ENCODE data around the gene KATNAL1.
"Not testable (repeated sequence)": the region's sequence is repeated elsewhere in the genome, so short reads cannot be mapped to it uniquely, and the experiment has no call there.

Gene KATNAL1

DNA sequence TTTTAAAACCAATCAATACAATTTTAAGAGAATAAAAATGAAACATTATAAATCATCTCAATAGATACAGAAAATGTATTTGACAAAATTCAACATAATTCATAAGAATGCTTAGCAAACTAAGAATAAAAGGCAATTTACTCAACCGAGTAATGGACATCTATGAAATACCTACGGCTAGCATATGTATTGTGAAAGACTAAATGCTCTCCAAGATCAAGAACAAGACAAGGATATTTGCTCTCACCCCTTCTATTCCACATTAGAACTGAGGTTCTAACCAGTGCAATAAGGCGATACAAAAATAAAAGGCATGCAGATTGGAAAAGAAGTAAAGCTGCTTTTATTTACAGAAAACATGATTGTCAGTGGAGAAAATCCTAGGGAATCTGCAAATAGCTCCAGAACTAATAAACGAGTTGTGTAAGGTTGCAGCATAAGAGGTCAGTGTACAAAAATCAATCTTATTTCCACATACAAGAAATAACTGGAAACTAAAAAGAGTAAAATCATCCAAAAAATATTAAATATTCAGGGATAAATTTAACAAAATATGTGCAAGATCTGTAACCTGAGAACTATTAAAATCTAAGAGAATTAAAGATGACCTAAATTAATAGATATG, 16.4 kb downstream of the KATNAL1 start:
- DNase-seq = no peak

DNA sequence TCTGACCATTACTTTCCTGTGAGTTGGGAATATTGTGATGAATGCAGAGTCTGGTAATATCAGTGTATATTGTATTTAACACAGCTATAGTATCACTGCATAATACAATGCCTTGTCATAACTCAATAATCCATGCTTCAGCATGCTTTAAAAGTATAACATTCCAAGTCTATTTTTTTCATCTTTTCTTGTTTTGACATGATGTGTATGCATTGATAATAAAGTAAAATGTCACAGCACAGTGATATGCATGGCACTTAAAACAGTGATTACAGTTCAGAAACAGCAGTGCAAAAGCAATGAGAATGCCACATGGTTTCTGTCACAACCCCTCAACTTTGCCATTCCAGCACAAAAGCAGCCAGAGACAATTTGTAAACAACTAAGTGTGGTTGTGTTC, 17.8 kb downstream of the KATNAL1 start:
- DNase-seq = no peak

DNA sequence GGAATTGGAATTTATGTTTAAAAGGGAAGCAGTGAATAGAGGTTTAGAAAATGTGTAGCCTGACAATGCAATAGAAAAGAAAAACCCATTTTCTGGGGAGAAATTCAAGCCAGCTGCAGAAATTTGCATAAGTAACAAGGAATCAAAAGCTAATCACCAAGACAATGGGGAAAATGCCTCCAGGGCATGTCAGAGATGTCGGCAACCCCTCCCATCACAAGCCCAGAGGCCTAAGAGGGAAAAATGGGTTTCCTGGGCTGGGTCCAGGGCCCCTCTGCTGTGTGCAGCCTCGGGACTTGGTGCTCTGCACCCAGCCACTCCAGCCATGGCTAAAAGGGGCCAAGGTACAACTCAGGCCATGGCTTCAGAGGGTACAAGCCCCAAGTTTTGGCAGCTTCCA, 21.3 kb downstream of the KATNAL1 start:
- DNase-seq = not testable (repeated sequence)

DNA sequence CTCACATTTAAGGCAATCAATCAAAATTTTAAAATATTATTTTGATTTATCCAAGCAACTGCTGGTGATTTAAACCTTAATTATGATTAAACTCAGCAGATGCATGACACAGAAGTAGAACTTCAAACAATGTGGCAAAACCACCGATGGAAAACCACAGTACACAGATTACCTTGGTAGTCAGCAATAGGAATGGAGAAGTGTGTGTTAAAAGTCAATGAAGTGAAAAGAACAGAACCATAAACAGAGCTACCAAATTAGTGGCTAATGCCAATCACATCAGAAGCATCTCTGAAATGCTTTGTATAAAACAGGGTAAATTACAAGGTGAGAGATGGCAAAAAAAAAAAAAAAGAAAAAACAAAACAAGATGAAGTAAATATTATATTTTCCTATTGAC, 31.2 kb downstream of the KATNAL1 start:
- no peak for DNase-seq

DNA sequence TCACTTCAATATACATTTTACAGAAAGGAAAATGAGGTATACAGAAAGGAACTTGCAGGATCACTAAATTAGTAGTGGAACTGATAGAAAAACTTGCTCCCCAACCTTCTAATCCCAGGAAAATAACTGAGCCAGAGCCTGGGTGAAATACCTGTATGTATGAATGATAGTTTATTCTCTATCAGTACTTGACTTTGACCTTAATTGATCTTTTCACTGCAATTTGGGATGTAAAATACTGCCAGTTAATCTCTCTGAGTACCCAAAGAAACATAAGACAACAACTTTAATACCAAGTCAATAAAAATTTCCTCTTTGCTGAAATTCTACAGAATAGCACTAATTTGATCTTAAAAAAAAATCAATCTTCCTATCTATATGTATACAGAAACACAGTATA, 33.3 kb downstream of the KATNAL1 start:
- DNase-seq = no peak

DNA sequence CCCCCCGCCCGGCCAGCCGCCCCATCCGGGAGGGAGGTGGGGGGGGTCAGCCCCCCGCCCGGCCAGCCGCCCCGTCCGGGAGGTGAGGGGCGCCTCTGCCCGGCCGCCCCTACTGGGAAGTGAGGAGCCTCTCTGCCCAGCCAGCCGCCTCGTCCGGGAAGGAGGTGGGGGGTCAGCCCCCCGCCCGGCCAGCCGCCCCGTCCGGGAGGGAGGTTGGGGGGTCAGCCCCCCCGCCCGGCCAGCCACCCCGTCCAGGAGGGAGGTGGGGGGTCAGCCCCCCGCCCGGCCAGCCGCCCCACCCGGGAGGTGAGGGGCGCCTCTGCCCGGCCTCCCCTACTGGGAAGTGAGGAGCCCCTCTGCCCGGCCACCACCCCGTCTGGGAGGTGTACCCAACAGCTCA, 37.3 kb downstream of the KATNAL1 start:
- not testable (repeated sequence) for DNase-seq

DNA sequence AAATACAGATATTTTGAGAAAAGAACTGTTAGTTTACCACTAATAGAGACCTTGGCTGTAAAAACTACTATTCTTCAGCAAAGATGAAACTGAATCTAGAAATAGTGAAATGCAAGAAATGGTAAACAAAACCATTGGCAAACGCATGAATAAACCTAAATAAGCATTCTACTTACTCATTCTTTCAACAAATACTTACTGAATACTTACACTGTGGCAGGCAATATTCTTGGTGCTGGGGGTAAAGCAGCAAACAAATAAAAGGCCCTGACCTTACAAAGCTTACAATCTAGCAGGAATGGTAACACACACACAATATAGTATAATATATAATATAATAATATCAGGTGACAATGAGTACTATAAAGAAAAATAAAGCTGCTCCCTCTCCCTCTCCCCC, 38.7 kb downstream of the KATNAL1 start:
- no peak for DNase-seq

DNA sequence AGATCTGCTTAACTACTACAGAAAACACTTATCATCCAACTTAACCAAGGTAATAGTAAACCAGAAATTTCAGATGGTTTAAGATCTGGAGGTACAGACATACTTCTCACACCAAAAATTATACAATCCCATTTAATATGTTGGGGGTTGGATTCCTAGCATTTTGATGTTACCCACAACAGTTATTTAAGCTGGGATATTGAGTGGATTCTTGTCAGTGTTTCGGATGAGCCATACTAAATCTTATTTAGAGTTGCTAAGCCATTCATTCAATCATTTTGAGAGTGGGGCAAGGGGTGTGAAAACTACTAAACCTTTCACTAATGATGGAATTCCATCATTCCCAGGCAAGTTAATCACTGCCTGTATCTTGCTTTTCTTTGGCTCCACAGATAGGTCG, 40.6 kb downstream of the KATNAL1 start:
- DNase-seq = no peak

DNA sequence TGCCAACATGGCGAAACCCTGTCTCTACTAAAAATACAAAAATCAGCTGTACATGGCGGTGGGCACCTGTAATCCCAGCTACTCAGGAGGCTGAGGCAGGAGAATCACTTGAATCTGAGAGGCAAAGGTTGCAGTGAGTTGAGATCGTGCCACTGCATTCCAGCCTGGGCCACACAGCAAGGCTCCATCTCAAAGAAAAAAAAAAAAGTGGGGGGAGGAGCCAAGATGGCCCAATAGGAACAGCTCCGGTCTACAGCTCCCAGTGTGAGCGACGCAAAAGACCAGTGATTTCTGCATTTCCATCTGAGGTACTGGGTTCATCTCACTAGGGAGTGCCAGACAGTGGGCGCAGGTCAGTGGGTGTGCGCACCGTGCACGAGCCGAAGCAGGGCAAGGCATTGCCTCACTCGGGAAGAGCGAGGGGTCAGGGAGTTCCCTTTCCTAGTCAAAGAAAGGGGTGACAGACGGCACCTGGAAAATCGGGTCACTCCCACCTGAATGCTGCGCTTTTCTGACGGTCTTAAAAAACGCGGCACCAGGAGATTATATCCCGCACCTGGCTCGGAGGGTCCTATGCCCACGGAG, 48.1 kb downstream of the KATNAL1 start:
- not testable (repeated sequence) for DNase-seq

DNA sequence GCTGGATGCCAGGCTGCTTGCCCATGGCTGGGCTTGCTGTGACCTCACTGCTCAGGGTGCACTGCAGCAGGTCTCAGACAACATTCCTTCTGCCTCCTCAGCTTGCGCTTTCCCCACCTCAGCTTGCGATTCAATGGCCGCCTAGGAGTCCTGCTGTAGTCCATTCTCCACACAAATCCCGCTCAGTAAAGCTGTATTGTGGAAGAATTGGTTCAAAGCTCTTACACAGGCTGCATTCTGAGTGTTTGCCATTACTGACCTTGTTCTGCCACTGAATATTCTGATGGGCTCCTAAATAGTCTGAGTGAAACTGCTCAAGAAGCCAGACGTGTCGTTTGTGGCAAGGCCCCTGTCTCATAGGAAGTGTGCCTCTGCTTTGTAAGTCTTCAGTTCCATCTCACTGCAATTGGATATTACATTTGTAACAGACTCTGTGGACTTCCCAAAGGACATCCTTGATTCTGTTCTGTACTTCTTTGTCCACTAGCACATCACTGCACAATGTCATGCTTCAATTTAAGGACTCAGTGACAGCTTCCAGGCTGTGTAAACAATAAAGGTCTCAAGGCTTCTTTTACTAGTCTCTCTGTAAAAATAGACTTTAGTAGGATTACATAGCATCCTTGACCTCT, 49.8 kb downstream of the KATNAL1 start:
- no peak for DNase-seq

DNA sequence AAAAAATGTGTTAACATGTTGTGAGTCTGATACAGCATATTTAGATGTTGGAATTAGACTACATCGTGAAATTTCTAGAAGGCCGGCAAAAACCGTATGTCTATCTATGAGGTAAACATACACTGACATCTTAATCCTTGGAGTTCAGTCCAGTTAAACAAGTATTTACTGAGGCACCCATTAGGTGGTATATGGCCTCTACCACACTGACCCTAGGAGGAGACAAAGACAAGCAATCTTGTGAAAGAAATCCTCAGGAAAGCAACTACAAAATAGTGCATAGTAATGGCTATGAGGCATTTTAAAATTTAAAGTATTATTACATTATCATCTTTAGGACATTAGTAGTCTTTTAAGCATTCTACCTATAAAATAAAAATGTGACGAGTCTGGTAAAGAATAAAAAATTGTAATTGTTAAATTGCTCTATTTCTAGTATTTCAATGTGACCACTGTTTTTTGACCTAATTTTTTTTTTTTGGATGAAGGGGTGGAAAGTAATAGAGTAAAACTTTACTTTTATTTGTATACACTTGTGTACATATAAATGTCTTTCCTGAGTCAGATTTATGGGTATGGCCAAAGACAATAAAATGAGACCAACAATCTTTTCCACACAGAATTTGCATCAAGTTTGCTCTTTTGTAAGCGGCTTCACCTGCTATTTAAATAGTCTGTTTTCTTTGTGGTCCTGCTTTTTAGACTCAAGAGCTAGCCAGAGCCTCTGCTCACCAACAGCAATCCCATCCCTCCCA, 50.5 kb downstream of the KATNAL1 start:
- DNase-seq = no peak

DNA sequence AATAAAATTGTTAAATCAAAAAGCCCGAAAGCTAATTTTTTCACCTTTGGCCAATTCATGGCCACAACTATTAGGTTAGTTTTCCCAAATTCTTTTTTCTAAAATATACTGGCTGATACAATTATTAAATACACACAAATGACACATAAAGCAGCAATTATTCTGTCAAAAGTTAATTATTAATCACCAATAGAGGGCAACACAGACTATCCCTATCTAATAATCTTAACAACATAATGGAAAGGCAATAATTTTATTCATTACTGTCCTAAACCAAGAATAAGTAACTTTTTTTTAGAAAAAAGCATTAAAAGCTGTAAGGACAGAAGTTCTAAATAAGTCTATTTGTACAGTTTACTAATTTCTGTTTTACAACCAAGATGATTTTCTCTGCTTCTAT, 51.7 kb downstream of the KATNAL1 start:
- DNase-seq = no peak

DNA sequence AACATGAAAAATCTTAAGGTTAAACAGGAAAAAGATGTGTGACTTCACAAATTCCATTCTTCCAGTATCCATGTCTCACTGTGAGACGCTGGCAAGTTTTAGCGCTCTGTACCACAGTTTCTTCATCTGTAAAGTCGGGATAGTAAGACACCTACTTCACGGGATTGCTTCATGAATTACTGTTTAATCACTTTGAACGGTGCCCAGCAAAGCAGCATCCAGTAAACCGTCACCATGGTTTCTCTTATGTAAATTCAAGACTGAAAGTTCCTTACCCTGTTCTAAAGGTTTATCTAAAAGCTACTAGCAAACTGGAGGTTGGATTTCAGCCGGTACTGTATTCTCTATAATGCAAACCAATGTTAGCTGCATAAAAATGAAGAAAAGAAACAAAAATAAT, 53.5 kb downstream of the KATNAL1 start:
- no peak for DNase-seq

DNA sequence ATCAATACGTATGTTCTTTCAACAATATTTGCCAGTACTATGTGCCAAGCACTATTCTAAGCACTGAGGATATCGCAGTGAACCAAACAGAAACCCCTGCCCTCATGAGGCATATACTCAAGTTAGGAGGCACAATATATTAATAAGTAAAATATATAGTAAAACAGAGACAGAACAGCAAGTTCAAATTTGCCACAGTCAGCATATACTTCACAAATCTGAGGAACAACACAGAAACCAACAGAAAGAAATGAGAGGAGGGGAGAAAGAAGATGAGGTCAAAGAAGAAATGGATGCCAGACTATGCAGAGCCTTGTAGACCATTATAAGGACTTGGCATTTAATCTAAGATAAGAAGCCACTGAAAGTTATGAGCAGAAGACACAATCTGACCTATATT, 59.9 kb downstream of the KATNAL1 start:
- no peak for DNase-seq

DNA sequence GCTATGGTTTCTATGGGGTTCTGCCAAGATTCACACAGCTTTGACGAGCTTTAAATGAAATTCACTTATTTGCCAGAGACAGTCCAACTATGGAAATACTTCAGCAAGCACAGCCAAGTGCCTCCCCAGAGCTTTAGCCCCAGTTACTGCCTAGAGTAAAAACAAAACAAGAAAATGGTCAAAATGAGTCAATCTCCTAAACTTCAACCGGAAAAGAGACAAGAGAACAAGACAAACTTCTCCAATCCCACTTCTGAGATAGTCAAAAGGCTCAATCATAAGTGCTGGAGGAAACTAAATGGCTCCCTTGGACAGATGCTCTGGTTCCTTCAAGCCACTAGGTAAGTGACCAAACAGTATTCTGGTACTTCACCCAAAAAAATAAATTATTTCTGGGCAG, 65.8 kb downstream of the KATNAL1 start:
- DNase-seq = no peak

DNA sequence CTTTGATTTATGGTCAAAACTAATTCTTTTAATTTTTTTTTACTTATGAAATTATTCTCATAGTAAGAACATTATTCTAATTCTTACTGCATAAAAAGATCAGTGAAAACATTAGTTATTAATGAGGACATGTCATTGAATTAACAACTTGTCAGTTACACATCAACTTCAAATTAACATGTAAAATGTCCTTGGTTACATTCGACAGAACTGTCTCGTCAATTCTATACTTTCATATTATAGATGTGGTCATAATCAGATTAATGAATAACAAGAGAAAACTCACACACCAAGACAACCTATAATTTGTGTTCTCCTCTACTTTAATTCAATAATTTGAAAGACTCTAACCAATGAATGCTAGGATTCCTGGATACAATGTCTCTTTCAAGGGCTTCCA, 66.7 kb downstream of the KATNAL1 start:
- no peak for DNase-seq

DNA sequence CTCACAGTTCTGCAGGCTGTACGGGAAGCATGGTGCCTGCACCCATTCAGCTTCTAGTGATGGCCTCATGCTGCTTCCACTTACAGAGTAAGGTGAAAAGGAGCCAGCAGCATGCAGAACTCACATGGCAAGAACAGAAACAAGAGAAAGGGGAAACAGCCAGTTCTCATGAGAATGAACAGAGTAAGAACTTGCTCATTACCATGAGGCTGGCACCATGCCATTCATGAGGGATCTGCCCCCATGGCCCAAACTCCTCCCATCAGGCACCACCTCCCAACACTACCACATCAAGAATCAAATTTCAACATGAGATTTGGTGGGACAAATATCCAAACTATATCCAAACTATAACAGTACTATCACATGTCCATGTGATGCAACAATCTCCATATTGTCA, 72.1 kb downstream of the KATNAL1 start:
- no peak for DNase-seq

DNA sequence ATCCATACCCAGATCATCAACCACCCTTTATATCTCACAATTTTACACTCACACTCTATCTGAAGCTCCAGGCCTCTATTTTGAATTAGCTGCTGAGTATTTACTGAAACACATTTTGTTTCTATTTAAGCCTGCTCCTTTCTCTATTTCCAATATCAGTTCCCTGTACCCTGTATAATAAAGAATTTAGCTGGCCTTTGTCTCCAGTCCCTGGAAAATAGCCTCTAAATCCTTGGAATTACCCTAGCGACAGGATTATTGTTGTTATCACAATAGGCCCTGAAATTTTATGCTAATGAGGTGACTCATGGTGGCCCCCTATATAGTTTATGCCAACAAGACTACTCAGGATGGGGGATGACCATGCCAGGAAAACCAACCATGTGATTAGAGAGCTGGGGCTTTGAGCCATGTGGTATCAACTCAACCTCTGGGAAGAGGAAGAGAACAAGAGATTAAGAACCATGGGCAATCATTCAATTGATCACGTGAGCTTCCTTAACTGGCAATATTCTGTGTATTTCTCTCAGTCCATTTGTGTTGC, 72.7 kb downstream of the KATNAL1 start:
- DNase-seq = no peak

DNA sequence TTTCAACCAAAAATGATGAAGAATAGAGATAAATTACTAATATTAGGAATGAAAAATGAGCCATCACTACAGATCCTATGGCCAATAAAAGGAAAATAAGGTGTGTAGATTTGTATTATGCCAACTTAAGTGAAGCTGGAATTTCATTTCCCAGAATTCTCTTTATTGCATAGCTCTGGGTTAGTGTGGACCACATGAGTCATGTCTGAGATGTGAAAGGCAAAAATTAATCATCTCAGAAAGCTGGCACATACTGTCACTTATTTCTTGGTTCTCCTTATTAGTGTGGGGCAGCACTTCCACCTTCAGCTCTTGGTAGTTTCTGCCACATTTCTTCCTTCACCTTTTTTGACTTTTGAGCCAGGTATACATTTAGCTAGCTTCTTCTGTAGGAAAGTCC, 82.6 kb downstream of the KATNAL1 start:
- DNase-seq = peak; percentile 8

DNA sequence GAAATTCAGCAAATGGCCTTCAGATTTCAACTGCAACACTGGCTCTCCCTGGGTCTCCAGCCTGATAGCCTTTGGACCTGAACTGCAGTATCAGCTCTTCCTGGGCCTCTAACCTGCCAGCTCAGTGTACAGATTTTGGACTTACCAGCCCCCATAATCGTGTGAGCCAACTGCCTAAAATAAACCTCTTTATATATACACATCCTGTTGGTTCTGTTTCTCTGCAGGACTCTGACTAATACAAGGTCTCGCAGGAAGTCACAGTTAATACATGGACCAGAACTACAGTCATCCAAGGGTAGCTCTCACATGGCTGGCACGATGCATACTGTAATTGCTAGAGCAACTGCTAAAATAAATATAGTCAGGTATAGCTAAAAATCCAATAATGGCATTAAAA, 85.1 kb downstream of the KATNAL1 start:
- DNase-seq = no peak

DNA sequence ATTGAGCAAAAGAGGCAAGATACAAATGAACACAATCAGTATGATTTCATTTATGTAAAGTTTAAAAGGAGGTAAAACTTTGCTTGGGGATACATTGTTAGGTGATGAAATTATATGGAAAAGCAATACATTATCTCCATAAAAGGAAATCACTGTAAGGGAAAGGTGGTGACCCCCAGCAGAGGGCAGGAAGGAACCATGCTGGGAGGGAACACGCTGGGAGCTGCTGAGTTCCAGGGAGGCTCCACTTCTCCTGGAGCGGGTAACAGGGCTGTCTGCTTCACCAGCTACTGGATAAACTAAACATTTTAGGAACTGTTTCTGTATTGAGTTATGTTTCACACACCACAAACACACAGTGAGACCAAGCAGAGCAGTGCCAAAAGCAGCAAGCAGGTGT, 91.2 kb downstream of the KATNAL1 start:
- DNase-seq = no peak

DNA sequence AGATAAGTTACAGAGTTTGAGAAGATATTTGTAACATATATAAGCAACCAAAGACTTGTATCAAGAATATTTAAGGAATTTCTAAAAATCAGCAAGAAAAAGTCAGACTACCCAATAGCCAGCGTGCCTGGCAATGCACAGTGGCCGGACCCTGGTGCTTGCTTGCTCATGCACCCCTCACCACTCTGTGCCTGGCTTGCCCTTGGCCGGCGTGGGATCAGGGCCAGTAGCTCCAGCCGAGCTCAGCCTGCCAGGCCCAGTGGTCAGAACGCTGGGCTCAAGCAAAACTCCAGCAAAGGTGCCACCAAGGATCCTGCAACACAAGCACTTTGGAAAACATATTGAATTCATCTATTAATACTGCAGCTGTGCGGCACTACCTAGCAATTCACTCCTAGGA, 95.1 kb downstream of the KATNAL1 start:
- no peak for DNase-seq

DNA sequence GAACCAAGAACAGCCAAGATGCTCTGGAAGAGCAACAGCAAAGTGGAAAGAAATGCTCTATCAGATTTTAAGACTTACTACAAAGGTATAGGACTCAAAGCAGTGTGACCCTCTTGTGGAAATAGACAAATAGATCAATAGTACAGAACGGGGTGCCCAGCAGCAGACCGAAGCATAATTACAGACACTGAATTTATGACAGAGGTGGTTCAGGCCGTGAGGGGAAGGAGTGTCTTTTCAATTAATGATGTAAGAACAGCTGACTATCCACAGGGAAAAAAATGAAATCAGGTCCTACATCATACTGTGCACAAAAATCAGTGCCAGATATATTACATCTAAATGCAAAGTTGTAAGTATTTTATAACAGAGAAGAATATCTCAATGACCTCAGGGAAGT, 95.6 kb downstream of the KATNAL1 start:
- DNase-seq = no peak

DNA sequence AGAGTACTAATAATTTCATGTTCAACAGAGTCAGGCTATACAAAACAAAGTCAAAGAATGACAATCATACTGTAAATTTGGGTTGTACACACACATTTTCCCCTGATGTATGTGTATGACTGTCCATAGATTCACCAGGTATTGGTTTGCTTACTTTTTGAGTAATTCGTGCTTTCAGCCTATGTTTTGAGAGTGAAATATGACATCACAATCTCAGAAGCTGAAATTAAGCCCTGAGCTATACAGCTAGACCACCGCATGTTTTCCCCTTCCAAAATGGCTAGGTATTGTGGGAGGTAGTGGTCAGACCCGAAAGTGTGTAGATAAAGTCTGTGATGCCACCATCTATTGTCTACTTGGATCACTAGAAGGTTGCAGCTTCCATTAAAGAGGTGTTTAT, 102.8 kb downstream of the KATNAL1 start:
- DNase-seq = no peak

Measured in stimulated activated CD4-positive, alpha-beta T cell treated with anti-CD3 and anti-CD28 coated beads, Interleukin-4, amount 100 ng/mL, for 24 hours (primary cell).